Measurements from ENCODE around the gene GFI1.

DNA sequence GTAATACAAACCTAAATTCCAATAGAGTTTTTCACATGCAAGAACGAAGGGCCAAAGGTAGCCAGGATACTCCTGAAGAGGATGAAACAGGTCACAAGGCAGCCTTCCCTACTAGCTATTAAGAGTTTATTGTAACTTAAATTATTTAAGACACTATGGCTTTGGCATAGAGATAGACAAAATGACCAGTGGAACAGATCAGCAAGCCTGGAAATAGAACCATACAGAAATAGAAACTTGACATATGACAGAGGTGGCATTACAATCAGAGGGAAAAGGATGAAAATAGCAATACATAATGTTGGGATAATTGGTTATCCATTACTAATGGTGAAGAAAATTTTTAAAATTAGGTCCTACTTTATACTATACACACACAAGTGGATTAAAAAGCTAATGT is 16.5 kb downstream of the GFI1 start:
- TF ChIP-seq POLR2A (IDR thresholded peaks at IDR 0.05) = no peak
- TF ChIP-seq, protein P1, sequence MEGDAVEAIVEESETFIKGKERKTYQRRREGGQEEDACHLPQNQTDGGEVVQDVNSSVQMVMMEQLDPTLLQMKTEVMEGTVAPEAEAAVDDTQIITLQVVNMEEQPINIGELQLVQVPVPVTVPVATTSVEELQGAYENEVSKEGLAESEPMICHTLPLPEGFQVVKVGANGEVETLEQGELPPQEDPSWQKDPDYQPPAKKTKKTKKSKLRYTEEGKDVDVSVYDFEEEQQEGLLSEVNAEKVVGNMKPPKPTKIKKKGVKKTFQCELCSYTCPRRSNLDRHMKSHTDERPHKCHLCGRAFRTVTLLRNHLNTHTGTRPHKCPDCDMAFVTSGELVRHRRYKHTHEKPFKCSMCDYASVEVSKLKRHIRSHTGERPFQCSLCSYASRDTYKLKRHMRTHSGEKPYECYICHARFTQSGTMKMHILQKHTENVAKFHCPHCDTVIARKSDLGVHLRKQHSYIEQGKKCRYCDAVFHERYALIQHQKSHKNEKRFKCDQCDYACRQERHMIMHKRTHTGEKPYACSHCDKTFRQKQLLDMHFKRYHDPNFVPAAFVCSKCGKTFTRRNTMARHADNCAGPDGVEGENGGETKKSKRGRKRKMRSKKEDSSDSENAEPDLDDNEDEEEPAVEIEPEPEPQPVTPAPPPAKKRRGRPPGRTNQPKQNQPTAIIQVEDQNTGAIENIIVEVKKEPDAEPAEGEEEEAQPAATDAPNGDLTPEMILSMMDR (IDR thresholded peaks at IDR 0.05) = no peak
- no peak for TF ChIP-seq EP300 (IDR thresholded peaks at IDR 0.05)
- TF ChIP-seq POLR2AphosphoS5 (IDR thresholded peaks at IDR 0.05) = no peak
